DND-41 (cell line): ENCODE measurements around the gene GPR37L1.
A peak's percentile ranks its signal among the peaks of the same experiment; 100 is the strongest.
"Not testable (repeated sequence)": the region's sequence is repeated elsewhere in the genome, so short reads cannot be mapped to it uniquely, and the experiment has no call there.

Experiments used
- ATAC-seq: fragments of 200-7000 bp; cut with Tn5 transposase; 3 replicates; pipeline ENCODE4 v1.9.1; 2021; ENCODE audit warnings: low read depth; ENCODE audit not compliant: insufficient read depth
- DNase-seq: peaks from one replicate; pipeline ENCODE4 v3.0.0-alpha.2; 2020
- H2AFZ ChIP-seq: 2 replicates; pipeline ENCODE4 v1.6.0; 2012; ENCODE audit warnings: low read depth, low read length
- H3K27ac ChIP-seq: 2 replicates; pipeline ENCODE4 v1.5.1; 2012; ENCODE audit warnings: low read length, inconsistent platforms
- H3K27me3 ChIP-seq: fragments of 200-600 bp; sonication (generic); 2 replicates; pipeline ENCODE4 v1.6.0; 2012; ENCODE audit warnings: low read length, mild to moderate bottlenecking, inconsistent platforms; ENCODE audit not compliant: insufficient read depth, poor library complexity
- H3K36me3 ChIP-seq: 2 replicates; pipeline ENCODE4 v1.5.1; 2012; ENCODE audit warnings: low read length, inconsistent platforms; ENCODE audit not compliant: insufficient read depth
- H3K4me1 ChIP-seq: 2 replicates; pipeline ENCODE4 v1.5.1; 2012; ENCODE audit warnings: mild to moderate bottlenecking, low read length; ENCODE audit not compliant: insufficient read depth
- H3K4me2 ChIP-seq: 2 replicates; pipeline ENCODE4 v1.6.0; 2012; ENCODE audit warnings: mild to moderate bottlenecking, moderate library complexity, low read length, inconsistent platforms; ENCODE audit not compliant: insufficient read depth
- H3K4me3 ChIP-seq, 2 experiments: fragments of 200-600 bp in 1 of 2; shearing (Covaris generic) in 1 of 2; 2 replicates each; pipeline ENCODE4 v1.5.1; 2012 to 2016; ENCODE audit warnings: inconsistent platforms in 2 of 2, low read length in 2 of 2, mild to moderate bottlenecking in 2 of 2, low read depth in 1 of 2, moderate library complexity in 1 of 2
- H3K79me2 ChIP-seq: 2 replicates; pipeline ENCODE4 v1.6.0; 2012; ENCODE audit warnings: low read length, inconsistent platforms; ENCODE audit not compliant: insufficient read depth
- H3K9ac ChIP-seq: 2 replicates; pipeline ENCODE4 v1.6.0; 2012; ENCODE audit warnings: low read depth, mild to moderate bottlenecking, inconsistent platforms, low read length, moderate library complexity
- H3K9me3 ChIP-seq: 2 replicates; pipeline ENCODE4 v1.5.1; 2012; ENCODE audit warnings: low read length, moderate library complexity, mild to moderate bottlenecking, inconsistent platforms; ENCODE audit not compliant: insufficient read depth, severe bottlenecking
- H4K20me1 ChIP-seq: 2 replicates; pipeline ENCODE4 v1.6.0; 2012; ENCODE audit warnings: low read length; ENCODE audit not compliant: insufficient read depth
- CTCF ChIP-seq: IDR thresholded peaks from 2 replicates; pipeline ENCODE4 v1.5.1; 2012; ENCODE audit warnings: borderline replicate concordance, low read length, moderate library complexity, mild to moderate bottlenecking; ENCODE audit not compliant: poor library complexity, severe bottlenecking; ENCODE audit errors: extremely low read depth
- EZH2 ChIP-seq: IDR thresholded peaks from 3 replicates; pipeline ENCODE4 v1.6.1; 2012; ENCODE audit warnings: borderline replicate concordance, low read depth, mild to moderate bottlenecking, moderate library complexity, low read length, inconsistent platforms; ENCODE audit not compliant: severe bottlenecking

The GPR37L1 gene

GRCh38 chr1:202143768-202144401 is 21.2 kb downstream of the GPR37L1 start:
- Histone ChIP-seq H3K4me2 (peak overlapping the region; percentile 89), H3K36me3 (peaks cover 48% of the 10 kb centered on the region), H3K9ac (peak overlapping the region; percentile 96), H2AFZ (peak overlapping the region; percentile 85), H3K79me2 (peaks cover 59% of the 10 kb centered on the region), H3K9me3 (no peaks in the 10 kb centered on the region), H3K27ac (peak overlapping the region; percentile 75), H3K4me3 (peak overlapping the region; percentile 87 to 88), H3K4me1 (peaks cover 36% of the 10 kb centered on the region), H4K20me1 (peaks cover 37% of the 10 kb centered on the region), H3K27me3 (no peaks in the 10 kb centered on the region)
- peak; percentile 71 for DNase-seq
- ATAC-seq: peak; percentile 52
- TF ChIP-seq CTCF (no peak), EZH2 (no peak)

- Histone ChIP-seq H3K9me3 (no peaks in the 10 kb centered on the region), H3K79me2 (peaks cover 56% of the 10 kb centered on the region), H3K4me2 (peak within 1 kb of the TSS; percentile 89), H4K20me1 (peaks cover 34% of the 10 kb centered on the region), H3K4me3 (peak within 1 kb of the TSS; percentile 87 to 88), H3K36me3 (peaks cover 48% of the 10 kb centered on the region), H2AFZ (peak within 1 kb of the TSS; percentile 85), H3K27ac (peak within 1 kb of the TSS; percentile 75), H3K27me3 (no peaks in the 10 kb centered on the region), H3K9ac (peak within 1 kb of the TSS; percentile 96), H3K4me1 (peaks cover 36% of the 10 kb centered on the region)
- no peak for TF ChIP-seq CTCF
- no peak for TF ChIP-seq EZH2
- ATAC-seq: peak; percentile 73
- DNase-seq: peak; percentile 73
Observed at GRCh38 chr1:202144402-202145067, 21.8 kb downstream of the GPR37L1 start, which contains the start of gene ARL8A. ARL8A (minus strand) TSS chr1:202144737; CDS start chr1:202144572, 165 bp downstream.

GRCh38 chr1:202145068-202145743 is 22.5 kb downstream of the GPR37L1 start:
- Histone ChIP-seq H4K20me1 (peaks cover 29% of the 10 kb centered on the region), H3K36me3 (peaks cover 48% of the 10 kb centered on the region), H3K9ac (peak overlapping the region; percentile 96), H3K4me1 (peaks cover 36% of the 10 kb centered on the region), H3K9me3 (no peaks in the 10 kb centered on the region), H3K79me2 (peaks cover 50% of the 10 kb centered on the region), H3K4me3 (peak overlapping the region; percentile 87 to 88; a peak in 3 of 4 replicates), H3K4me2 (peak overlapping the region; percentile 89), H2AFZ (peak overlapping the region; percentile 85), H3K27me3 (no peaks in the 10 kb centered on the region), H3K27ac (peak overlapping the region; percentile 75)
- ATAC-seq: peak; percentile 50
- TF ChIP-seq CTCF (no peak), EZH2 (no peak)
- peak; percentile 50 for DNase-seq

GRCh38 chr1:202145744-202146140 is 23.0 kb downstream of the GPR37L1 start:
- H4K20me1 ChIP-seq: peaks cover 24% of the 10 kb centered on the region
- H3K27ac ChIP-seq, H3K9me3 ChIP-seq, DNase-seq, H3K27me3 ChIP-seq, ATAC-seq: not testable (repeated sequence)
- peaks cover 48% of the 10 kb centered on the region for H3K36me3 ChIP-seq
- peak overlapping the region; percentile 89 for H3K4me2 ChIP-seq
- H2AFZ ChIP-seq: peak overlapping the region; percentile 85; the same call in 1 of the 2 replicates
- H3K9ac ChIP-seq: peak overlapping the region; percentile 96; the same call in 1 of the 2 replicates
- peak overlapping the region in 1 of 2 experiments; percentile 88; a peak in 2 of 4 replicates for H3K4me3 ChIP-seq
- peaks cover 35% of the 10 kb centered on the region for H3K4me1 ChIP-seq
- H3K79me2 ChIP-seq: peaks cover 45% of the 10 kb centered on the region
